Uterus (tissue), 4 donors: ENCODE measurements around the gene COPE. TPM values are rescaled to one million over a fixed set of nuclear protein-coding genes. Genes with fewer than 3 reads are reported as not detected.

ENCODE experiments used
- DNase-seq, 2 donors: peaks; one replicate each; pipeline ENCODE4 v3.0.0-alpha.2; 2019 to 2020
- H3K27ac ChIP-seq, 2 donors: fragments of 200-600 bp; sonication (generic); 1 replicate in 1 of 2; 2 replicates in 1 of 2; pipeline ENCODE4 v1.5.1; 2016 to 2018
- H3K27me3 ChIP-seq, 2 donors: fragments of 200-600 bp; sonication (generic); one replicate each; pipeline ENCODE4 v1.5.1; 2018 to 2019; ENCODE audit warnings: control low read depth in 1 of 2
- H3K36me3 ChIP-seq, 2 donors: fragments of 200-600 bp; sonication (generic); one replicate each; pipeline ENCODE4 v1.5.1; 2019; ENCODE audit warnings: control low read depth in 1 of 2
- H3K4me1 ChIP-seq, 2 donors: fragments of 200-600 bp; sonication (generic); one replicate each; pipeline ENCODE4 v1.5.1; 2018 to 2019; ENCODE audit warnings: control low read depth in 1 of 2
- H3K4me3 ChIP-seq, 2 donors: fragments of 200-600 bp; sonication (generic); 1 replicate in 1 of 2; 2 replicates in 1 of 2; pipeline ENCODE4 v1.5.1; 2018 to 2019; ENCODE audit warnings: mild to moderate bottlenecking in 1 of 2
- H3K9me3 ChIP-seq, 2 donors: fragments of 200-600 bp; sonication (generic); one replicate each; pipeline ENCODE4 v1.5.1; 2019; ENCODE audit warnings: control low read depth in 1 of 2
- CTCF ChIP-seq, 4 experiments: fragments of 200-600 bp in 2 of 4; fragments of 450-650 bp in 2 of 4; sonication (generic) in 2 of 4; IDR thresholded peaks; one replicate each; pipeline ENCODE4 v1.5.1; 2016 to 2019; ENCODE audit warnings: antibody characterized with exemption in 4 of 4, mild to moderate bottlenecking in 2 of 4, moderate library complexity in 1 of 4
- POLR2A ChIP-seq, 2 donors: fragments of 450-650 bp; IDR thresholded peaks; one replicate each; pipeline ENCODE4 v1.6.1; 2016; ENCODE audit warnings: antibody characterized with exemption in 2 of 2, mild to moderate bottlenecking in 1 of 2, moderate library complexity in 1 of 2
- intact Hi-C: fragments of 100-400 bp; cut with DNase I; formaldehyde crosslinking; loops from one replicate; pipeline ENCODE4 v1.15.1; 2023; ENCODE audit warnings: low total_unique reads
- total RNA-seq, 4 donors: library from RNA; depleted of rRNA in 3 of 4; stranded (reverse); fragments of >200 nt in 3 of 4; gene quantifications; one replicate each; pipeline versions ENCODE4 v1.1.0 to v1.2.4, GENCODE V29; 2014 to 2023
- donor health status: DM: yes; HTN: yes; CAD: no.

COPE gene
- total RNA-seq, 4 donors from 2014 or later, result 93.7 to 190 (median 134) TPM

GRCh38 chr19:18881491-18881890 lies 37.7 kb downstream of the COPE start:
- TF ChIP-seq POLR2A (IDR thresholded peaks at IDR 0.05) (no peak), CTCF (IDR thresholded peaks at IDR 0.05) (no peak)
- Histone ChIP-seq H3K4me1 (no peaks in the 10 kb centered on the region), H3K36me3 (no peaks in the 10 kb centered on the region), H3K27ac (no peak overlapping the region), H3K9me3 (no peaks in the 10 kb centered on the region), H3K4me3 (no peak overlapping the region), H3K27me3 (no peaks in the 10 kb centered on the region)
- DNase-seq, result no peak
- intact Hi-C loops, result no loop called here

GRCh38 chr19:18879579-18880373 lies 39.4 kb downstream of the COPE start:
- Histone ChIP-seq H3K4me3 (no peak overlapping the region), H3K4me1 (no peaks in the 10 kb centered on the region), H3K36me3 (no peaks in the 10 kb centered on the region), H3K27me3 (no peaks in the 10 kb centered on the region), H3K27ac (no peak overlapping the region), H3K9me3 (no peaks in the 10 kb centered on the region)
- DNase-seq, result no peak
- intact Hi-C loops, result no loop called here
- no peak for TF ChIP-seq POLR2A (IDR thresholded peaks at IDR 0.05)
- no peak for TF ChIP-seq CTCF (IDR thresholded peaks at IDR 0.05)

- no peak overlapping the region for H3K4me3 ChIP-seq
- intact Hi-C loops, result no loop called here
- no peak for DNase-seq
Observed at GRCh38 chr19:18878858-18879578, 40.2 kb downstream of the COPE start.

GRCh38 chr19:18878058-18878797 lies 41.0 kb downstream of the COPE start:
- Histone ChIP-seq H3K4me1 (no peaks in the 10 kb centered on the region), H3K27me3 (no peaks in the 10 kb centered on the region), H3K27ac (no peak overlapping the region), H3K36me3 (no peaks in the 10 kb centered on the region), H3K9me3 (no peaks in the 10 kb centered on the region), H3K4me3 (no peak overlapping the region)
- intact Hi-C loops, result no loop called here
- TF ChIP-seq CTCF (IDR thresholded peaks at IDR 0.05) (no peak), POLR2A (IDR thresholded peaks at IDR 0.05) (no peak)
- no peak for DNase-seq

More at GRCh38 chr19:18878858-18879578, 40.2 kb downstream of the COPE start:
- Histone ChIP-seq H3K27me3 (no peaks in the 10 kb centered on the region), H3K9me3 (no peaks in the 10 kb centered on the region), H3K36me3 (no peaks in the 10 kb centered on the region), H3K4me1 (no peaks in the 10 kb centered on the region), H3K27ac (no peak overlapping the region)
- no peak for TF ChIP-seq CTCF (IDR thresholded peaks at IDR 0.05)
- no peak for TF ChIP-seq POLR2A (IDR thresholded peaks at IDR 0.05)
